Glutamatergic neuron (in vitro differentiated cells): Measurements from ENCODE around the gene TRIP12. TPM values are rescaled to one million over a fixed set of nuclear protein-coding genes. Genes with fewer than 3 reads are reported as not detected.

Source experiments
- DNase-seq: peaks from one replicate; pipeline ENCODE4 v3.0.0; 2022
- H3K27ac Mint-ChIP-seq: one replicate; pipeline ENCODE4 v1.8.0; 2020; ENCODE audit warnings: mild to moderate bottlenecking, mixed read lengths, inconsistent platforms; ENCODE audit not compliant: unreplicated experiment
- H3K27me3 Mint-ChIP-seq: one replicate; pipeline ENCODE4 v1.8.0; 2020; ENCODE audit warnings: mild to moderate bottlenecking, moderate library complexity, mixed read lengths, inconsistent platforms; ENCODE audit not compliant: unreplicated experiment
- H3K36me3 Mint-ChIP-seq: one replicate; pipeline ENCODE4 v1.8.0; 2020; ENCODE audit warnings: mild to moderate bottlenecking, mixed read lengths, inconsistent platforms; ENCODE audit not compliant: unreplicated experiment
- H3K4me1 Mint-ChIP-seq: one replicate; pipeline ENCODE4 v1.8.0; 2020; ENCODE audit warnings: mild to moderate bottlenecking, low read depth, mixed read lengths, inconsistent platforms; ENCODE audit not compliant: unreplicated experiment
- H3K4me3 Mint-ChIP-seq: one replicate; pipeline ENCODE4 v1.8.0; 2020; ENCODE audit warnings: mild to moderate bottlenecking, mixed read lengths, inconsistent platforms; ENCODE audit not compliant: unreplicated experiment
- H3K9me3 Mint-ChIP-seq: one replicate; pipeline ENCODE4 v1.8.0; 2020; ENCODE audit warnings: mild to moderate bottlenecking, moderate library complexity, mixed read lengths, inconsistent platforms; ENCODE audit not compliant: unreplicated experiment
- CTCF ChIP-seq: fragments of 200-600 bp; sonication (generic); IDR thresholded peaks from one replicate; pipeline ENCODE4 v1.5.0; 2021; ENCODE audit not compliant: partially characterized antibody, unreplicated experiment
- total RNA-seq: library from RNA; stranded (reverse); fragmentation: NEBNext Ultra II Directional; extraction: Animal tissue kit (Norgen Biotek cat#: 25700); gene quantifications from one replicate; pipeline ENCODE4 v1.2.1, GENCODE V29; 2021; ENCODE audit not compliant: unreplicated experiment

TRIP12 gene
- total RNA-seq, 1 donor from 2014 or later: 192 TPM

DNA sequence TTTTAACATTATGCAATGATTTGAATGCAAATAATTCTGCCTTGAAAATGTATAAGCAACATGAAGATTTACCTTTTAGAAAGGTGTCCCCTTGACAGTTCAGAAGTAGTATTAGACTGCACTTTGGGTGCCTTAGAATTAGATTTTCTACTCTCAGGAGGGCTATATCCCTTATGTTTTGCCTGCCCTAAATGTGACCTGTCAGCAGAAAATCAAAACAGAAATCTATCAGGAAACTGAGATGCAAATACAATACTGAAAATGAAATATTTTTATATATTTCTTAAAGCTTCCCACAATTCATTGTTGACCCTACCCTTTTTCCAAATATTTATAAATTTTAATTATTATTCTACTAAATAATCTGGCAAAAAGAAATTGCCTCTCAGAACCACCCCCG, 61.5 kb downstream of the TRIP12 start:
- no peak overlapping the region for H3K4me3 Mint-ChIP-seq
- no peak overlapping the region for H3K27ac Mint-ChIP-seq
- no peak for DNase-seq
- peaks cover 22% of the 10 kb centered on the region for H3K4me1 Mint-ChIP-seq
- H3K36me3 Mint-ChIP-seq: no peaks in the 10 kb centered on the region
- peaks cover 14% of the 10 kb centered on the region for H3K9me3 Mint-ChIP-seq
- no peak for TF ChIP-seq CTCF
- peaks cover 6% of the 10 kb centered on the region for H3K27me3 Mint-ChIP-seq

- Mint-ChIP-seq H3K4me1 (peaks cover 11% of the 10 kb centered on the region), H3K36me3 (no peaks in the 10 kb centered on the region), H3K27me3 (no peaks in the 10 kb centered on the region), H3K4me3 (no peak overlapping the region), H3K9me3 (peaks cover 8% of the 10 kb centered on the region), H3K27ac (no peak overlapping the region)
- TF ChIP-seq CTCF: no peak
- DNase-seq: no peak
These were observed 63.5 kb downstream of the TRIP12 start for GRCh38 chr2:229858351-229858750.

DNA sequence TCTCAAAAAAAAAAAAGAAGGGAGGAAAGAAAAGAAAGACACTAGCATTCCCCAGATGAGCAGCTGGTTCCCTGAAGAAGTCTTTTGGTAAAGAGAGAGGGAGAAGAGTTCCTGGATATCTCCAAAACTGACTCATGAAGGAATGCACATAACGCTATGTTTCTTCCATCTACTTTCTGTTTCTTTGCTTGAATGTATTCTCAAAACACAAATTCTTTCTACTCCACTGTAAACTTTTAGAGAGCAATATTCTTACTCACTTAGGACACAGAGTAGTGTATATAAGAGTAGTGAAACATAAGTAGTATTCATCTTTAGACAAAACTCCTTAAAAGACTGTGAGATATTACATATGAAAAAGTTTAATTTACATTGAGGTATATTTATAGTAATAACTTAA, 64.2 kb downstream of the TRIP12 start:
- Mint-ChIP-seq H3K36me3 (no peaks in the 10 kb centered on the region), H3K4me1 (peaks cover 8% of the 10 kb centered on the region), H3K9me3 (peaks cover 5% of the 10 kb centered on the region), H3K4me3 (no peak overlapping the region), H3K27ac (no peak overlapping the region), H3K27me3 (no peaks in the 10 kb centered on the region)
- TF ChIP-seq CTCF: no peak
- DNase-seq: no peak

DNA sequence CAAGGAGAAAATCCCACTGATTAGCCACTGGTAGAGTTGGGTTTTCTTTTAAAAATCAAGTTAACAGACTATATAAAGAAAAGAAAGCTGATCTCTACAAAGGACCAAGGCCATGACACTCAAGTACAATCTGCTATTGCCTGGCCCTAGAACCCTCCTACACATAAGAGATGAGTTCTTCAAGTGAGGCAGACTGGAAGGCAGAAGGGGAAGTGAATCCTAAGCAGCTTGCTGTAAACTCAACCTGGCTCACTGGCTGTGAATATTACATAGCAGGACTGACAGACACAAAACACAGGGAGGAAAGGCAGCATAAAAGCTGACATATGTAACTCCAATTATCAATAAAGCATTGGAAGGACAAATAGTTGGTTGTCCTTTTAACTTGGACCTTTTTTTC, 65.4 kb downstream of the TRIP12 start:
- H3K27ac Mint-ChIP-seq: no peak overlapping the region
- H3K27me3 Mint-ChIP-seq: no peaks in the 10 kb centered on the region
- peaks cover 7% of the 10 kb centered on the region for H3K36me3 Mint-ChIP-seq
- peaks cover 5% of the 10 kb centered on the region for H3K9me3 Mint-ChIP-seq
- no peak overlapping the region for H3K4me3 Mint-ChIP-seq
- no peak for TF ChIP-seq CTCF
- peaks cover 7% of the 10 kb centered on the region for H3K4me1 Mint-ChIP-seq
- DNase-seq: no peak

DNA sequence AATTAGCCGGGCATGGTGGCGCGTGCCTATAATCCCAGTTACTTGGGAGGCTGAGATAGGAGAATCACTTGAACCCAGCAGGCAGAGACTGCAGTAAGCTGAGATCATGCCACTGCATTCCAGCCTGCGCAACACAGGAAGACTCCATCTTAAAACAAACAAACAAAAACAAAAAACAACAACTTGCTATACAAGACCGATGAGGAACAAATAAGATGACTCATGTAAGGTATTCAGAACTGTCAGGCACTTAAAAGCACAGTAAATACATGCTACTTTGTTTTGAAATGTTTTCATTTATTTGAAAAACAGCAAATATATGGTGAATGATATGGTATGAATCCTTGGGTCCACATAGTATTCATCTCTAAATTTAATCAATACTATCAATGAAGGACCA, 66.7 kb downstream of the TRIP12 start:
- H3K4me1 Mint-ChIP-seq: no peaks in the 10 kb centered on the region
- no peak for TF ChIP-seq CTCF
- no peak for DNase-seq
- H3K4me3 Mint-ChIP-seq: no peak overlapping the region
- no peak overlapping the region for H3K27ac Mint-ChIP-seq
- H3K9me3 Mint-ChIP-seq: peaks cover 5% of the 10 kb centered on the region
- H3K36me3 Mint-ChIP-seq: peaks cover 7% of the 10 kb centered on the region
- H3K27me3 Mint-ChIP-seq: no peaks in the 10 kb centered on the region
